HFFc6 (cell line): Measurements from ENCODE around the gene CUTC. TPM values are rescaled to one million over a fixed set of nuclear protein-coding genes. Genes with fewer than 3 reads are reported as not detected.

Source experiments
- DNase-seq: peaks from one replicate; pipeline ENCODE4 v3.0.0-alpha.2; 2018
- H3K27ac Mint-ChIP-seq: 2 replicates; pipeline ENCODE4 v1.8.0; 2020; ENCODE audit warnings: mild to moderate bottlenecking, mixed read lengths
- H3K27me3 Mint-ChIP-seq: 2 replicates; pipeline ENCODE4 v1.8.0; 2021; ENCODE audit warnings: mild to moderate bottlenecking, moderate library complexity, mixed read lengths; ENCODE audit not compliant: insufficient read depth
- H3K36me3 Mint-ChIP-seq: 2 replicates; pipeline ENCODE4 v1.8.0; 2021; ENCODE audit warnings: low read depth, mixed read lengths
- H3K4me1 Mint-ChIP-seq: 2 replicates; pipeline ENCODE4 v1.8.0; 2020; ENCODE audit warnings: low read depth, mixed read lengths
- H3K4me3 Mint-ChIP-seq: 2 replicates; pipeline ENCODE4 v1.8.0; 2020; ENCODE audit warnings: mild to moderate bottlenecking, moderate library complexity, mixed read lengths
- H3K9me3 Mint-ChIP-seq: 2 replicates; pipeline ENCODE4 v1.8.0; 2020; ENCODE audit warnings: mild to moderate bottlenecking, mixed read lengths
- total RNA-seq, 6 experiments: library from RNA; stranded (reverse); fragmentation: NEBNext Ultra II Directional; extraction: Animal tissue kit (Norgen Biotek cat#: 25700); gene quantifications; 2 replicates in 1 of 6; 3 replicates in 5 of 6; pipeline ENCODE4 v1.2.3, GENCODE V29; 2021
- TF ChIP-seq, protein P1 (sequence below): fragments of 200-600 bp; sonication (generic); IDR thresholded peaks from 2 replicates; pipeline ENCODE4 v1.5.0; 2021; ENCODE audit warnings: antibody characterized with exemption, mild to moderate bottlenecking

CUTC gene
- total RNA-seq, 6 experiments from 2014 or later = 11.2 to 15.2 (median 12.4) TPM

DNA sequence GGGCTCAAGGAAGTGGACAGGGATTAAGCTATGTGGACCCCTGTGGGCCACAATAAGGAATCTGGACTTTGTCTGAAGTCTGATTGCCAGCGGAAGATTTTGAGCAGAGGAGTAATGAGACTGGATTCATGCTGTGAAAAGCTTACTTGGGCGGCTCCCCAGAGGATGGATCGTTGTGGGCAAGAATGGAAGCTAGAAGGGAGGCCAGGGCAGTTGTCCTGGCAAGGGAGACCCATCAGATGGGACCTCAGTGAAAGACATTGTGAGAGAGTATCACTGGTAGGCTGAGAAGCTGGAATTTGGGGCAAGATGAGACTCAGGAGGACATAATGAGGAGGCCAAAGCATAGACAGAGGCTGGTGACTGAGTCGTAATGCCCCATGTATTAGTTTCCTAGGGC is 66.0 kb downstream of the CUTC start:
- Mint-ChIP-seq H3K9me3 (no peaks in the 10 kb centered on the region), H3K4me1 (peaks cover 5% of the 10 kb centered on the region; the same call in 1 of the 2 replicates), H3K27me3 (no peaks in the 10 kb centered on the region), H3K27ac (no peak overlapping the region), H3K4me3 (no peak overlapping the region), H3K36me3 (no peaks in the 10 kb centered on the region)
- DNase-seq = no peak
- TF ChIP-seq, protein P1, sequence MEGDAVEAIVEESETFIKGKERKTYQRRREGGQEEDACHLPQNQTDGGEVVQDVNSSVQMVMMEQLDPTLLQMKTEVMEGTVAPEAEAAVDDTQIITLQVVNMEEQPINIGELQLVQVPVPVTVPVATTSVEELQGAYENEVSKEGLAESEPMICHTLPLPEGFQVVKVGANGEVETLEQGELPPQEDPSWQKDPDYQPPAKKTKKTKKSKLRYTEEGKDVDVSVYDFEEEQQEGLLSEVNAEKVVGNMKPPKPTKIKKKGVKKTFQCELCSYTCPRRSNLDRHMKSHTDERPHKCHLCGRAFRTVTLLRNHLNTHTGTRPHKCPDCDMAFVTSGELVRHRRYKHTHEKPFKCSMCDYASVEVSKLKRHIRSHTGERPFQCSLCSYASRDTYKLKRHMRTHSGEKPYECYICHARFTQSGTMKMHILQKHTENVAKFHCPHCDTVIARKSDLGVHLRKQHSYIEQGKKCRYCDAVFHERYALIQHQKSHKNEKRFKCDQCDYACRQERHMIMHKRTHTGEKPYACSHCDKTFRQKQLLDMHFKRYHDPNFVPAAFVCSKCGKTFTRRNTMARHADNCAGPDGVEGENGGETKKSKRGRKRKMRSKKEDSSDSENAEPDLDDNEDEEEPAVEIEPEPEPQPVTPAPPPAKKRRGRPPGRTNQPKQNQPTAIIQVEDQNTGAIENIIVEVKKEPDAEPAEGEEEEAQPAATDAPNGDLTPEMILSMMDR = no peak

DNA sequence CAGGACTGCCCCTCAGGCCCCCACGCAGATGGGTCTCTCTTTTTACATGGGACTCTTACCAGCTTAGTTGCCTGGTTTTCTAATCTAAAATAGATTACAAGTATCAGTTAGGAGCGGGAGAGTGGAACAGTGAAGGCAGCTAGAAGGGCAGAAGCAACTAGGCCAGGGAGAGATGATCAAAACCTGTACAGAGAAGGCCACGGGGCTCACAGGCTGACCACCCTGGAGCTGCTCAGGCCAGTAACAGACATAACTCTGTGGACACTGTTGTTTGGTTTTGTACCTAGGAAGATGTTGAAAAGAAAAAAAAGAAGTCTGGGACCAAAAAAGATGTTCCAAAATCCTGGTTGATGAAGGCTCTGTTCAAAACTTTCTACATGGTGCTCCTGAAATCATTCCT is 66.9 kb downstream of the CUTC start:
- Mint-ChIP-seq H3K4me1 (no peaks in the 10 kb centered on the region), H3K27ac (no peak overlapping the region), H3K36me3 (no peaks in the 10 kb centered on the region), H3K9me3 (no peaks in the 10 kb centered on the region), H3K4me3 (no peak overlapping the region), H3K27me3 (no peaks in the 10 kb centered on the region)
- DNase-seq = no peak
- TF ChIP-seq, protein P1 = no peak

DNA sequence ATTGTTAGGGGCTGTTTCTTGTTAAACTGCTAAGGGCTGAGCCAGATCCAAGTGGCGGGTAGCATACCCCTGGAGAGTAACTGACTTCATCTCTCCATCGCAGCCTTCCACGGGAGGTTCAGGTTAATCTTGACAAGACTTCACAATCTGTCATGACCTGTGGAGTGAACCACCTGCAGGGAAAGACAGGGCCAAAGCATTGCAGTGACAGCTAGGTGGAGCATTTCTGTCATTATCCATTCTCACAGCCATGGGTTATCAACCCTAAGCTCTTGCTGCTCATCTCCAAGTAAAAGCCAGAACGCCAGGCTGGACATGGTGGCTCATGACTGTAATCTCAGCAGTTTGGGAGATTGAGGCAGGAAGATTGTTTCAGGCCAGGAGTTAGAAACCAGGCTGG is 67.6 kb downstream of the CUTC start:
- Mint-ChIP-seq H3K36me3 (no peaks in the 10 kb centered on the region), H3K27me3 (no peaks in the 10 kb centered on the region), H3K27ac (no peak overlapping the region), H3K4me1 (no peaks in the 10 kb centered on the region), H3K4me3 (no peak overlapping the region), H3K9me3 (no peaks in the 10 kb centered on the region)
- TF ChIP-seq, protein P1 = no peak
- DNase-seq = no peak

DNA sequence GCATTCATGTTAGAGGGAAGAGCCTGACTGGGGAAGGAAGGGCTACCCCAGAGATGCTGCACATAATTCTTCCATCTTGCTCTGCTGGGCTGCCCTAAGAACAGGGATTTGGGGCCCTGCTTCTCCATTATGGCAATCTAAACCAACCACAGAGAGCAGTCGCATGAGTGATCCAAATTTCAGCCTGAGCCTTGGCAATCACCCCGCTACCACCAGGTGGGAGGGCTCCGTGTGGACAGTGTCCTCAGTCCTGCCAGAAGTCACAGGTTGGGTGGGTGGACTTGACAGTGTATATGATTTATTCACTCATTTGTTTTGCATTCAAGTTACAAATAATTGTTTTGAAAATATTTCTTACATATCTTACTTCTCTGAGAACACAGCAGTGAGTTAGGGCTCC is 72.4 kb downstream of the CUTC start:
- TF ChIP-seq, protein P1 = no peak
- H3K27ac Mint-ChIP-seq = no peak overlapping the region
- no peaks in the 10 kb centered on the region for H3K36me3 Mint-ChIP-seq
- H3K9me3 Mint-ChIP-seq = no peaks in the 10 kb centered on the region
- no peak overlapping the region for H3K4me3 Mint-ChIP-seq
- no peak for DNase-seq
- no peaks in the 10 kb centered on the region for H3K27me3 Mint-ChIP-seq
- no peaks in the 10 kb centered on the region for H3K4me1 Mint-ChIP-seq

DNA sequence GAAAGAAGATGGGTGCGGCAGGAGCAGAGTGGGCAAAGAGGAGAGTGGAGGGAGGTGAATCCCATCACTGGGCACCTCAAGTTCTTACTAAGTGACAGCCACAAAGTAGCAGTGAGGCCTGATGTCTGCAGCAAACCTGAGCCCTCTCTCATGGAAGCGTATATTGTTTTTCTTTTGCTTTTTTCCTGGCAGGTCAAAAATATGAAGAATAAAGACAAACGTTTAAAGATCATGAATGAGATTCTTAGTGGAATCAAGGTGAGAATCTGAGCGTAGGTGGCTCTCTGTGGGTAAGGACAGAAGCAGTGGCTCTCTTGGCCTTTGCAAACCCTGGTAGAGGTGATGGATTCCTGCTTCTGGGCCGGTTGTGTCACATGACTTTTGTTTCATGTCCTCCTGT is 73.2 kb downstream of the CUTC start:
- Mint-ChIP-seq H3K9me3 (no peaks in the 10 kb centered on the region), H3K27ac (no peak overlapping the region), H3K4me1 (no peaks in the 10 kb centered on the region), H3K36me3 (peaks cover under 1% of the 10 kb centered on the region; the same call in 1 of the 2 replicates), H3K4me3 (no peak overlapping the region), H3K27me3 (no peaks in the 10 kb centered on the region)
- DNase-seq = no peak
- TF ChIP-seq, protein P1 = no peak

Other genes starting within 250 kb of the CUTC start
- not detected for gene NKX2-3, start 199.3 kb upstream of the CUTC start, total RNA-seq
- gene SLC25A28, start 111.8 kb upstream of the CUTC start, total RNA-seq = 10 to 100 TPM; 18.3 to 23.9 (median 21.2) TPM
- 10 to 100 TPM; 11.1 to 17.0 (median 13.6) TPM for gene ENTPD7, start 72.7 kb upstream of the CUTC start, total RNA-seq
- 10 to 100 TPM; 36.7 to 42.1 (median 38.7) TPM for gene COX15, start 107 bp upstream of the CUTC start, total RNA-seq
- gene ABCC2, start 50.4 kb downstream of the CUTC start, total RNA-seq = 1 to 10 TPM in 4 of 6 experiments, under 1 TPM in 2; 0.43 to 1.7 (median 1.1) TPM